ENCODE measurements around the gene SNRPA. TPM values are rescaled to one million over a fixed set of nuclear protein-coding genes. Genes with fewer than 3 reads are reported as not detected.

The SNRPA gene
- total and polyA plus RNA-seq, 2 of the 8 experiments (the other 6 are each of a cell fraction or from before 2014, with no cell fraction given), result 201 to 202 TPM

- H2BK15ac ChIP-seq (ENCODE audit: low read length), result no peak overlapping the region
- no peak overlapping the region for H2BK20ac ChIP-seq (ENCODE audit: low read length)
- no peaks in the 10 kb centered on the region for H3K9me3 ChIP-seq (ENCODE audit: insufficient read depth in 2 of 2, low read depth in 1 of 2, low read length in 1 of 2)
- WGBS, 2 experiments (ENCODE audit: extremely low coverage in 1 of 2, insufficient coverage in 1 of 2, insufficient read length in 1 of 2, insufficient replicate concordance in 2 of 2, low coverage in 1 of 2, low lambda C conversion rate in 2 of 2, missing lambda C conversion rate in 1 of 2), result 91% methylated on average over 9 of the region's 9 CpGs; no CpG with 5 or more reads in 1 of the 2 experiments
- H2BK120ac ChIP-seq (replicated peaks; ENCODE audit: low read depth, low read length), result no peak overlapping the region
- H3K36me3 ChIP-seq (ENCODE audit: control insufficient read depth in 2 of 4, insufficient read depth in 4 of 4, low read length in 3 of 4), result peaks cover 0 to 4% (median 0%) of the 10 kb centered on the region in 4 experiments; a peak in 2 of 8 replicates
- DNase-seq (ENCODE audit: low read depth in 1 of 2, low spot score in 2 of 2) (no peak), FAIRE-seq (no peak)
- no peak overlapping the region for H3K18ac ChIP-seq (ENCODE audit: extremely low read depth, low read length)
- H3K9ac ChIP-seq (replicated peaks in 1 of 4; ENCODE audit: extremely low read depth in 1 of 4, low read depth in 3 of 4, low read length in 3 of 4), result no peak overlapping the region
- no peak overlapping the region for H3K4ac ChIP-seq (replicated peaks; ENCODE audit: insufficient read length, low read depth, low read length)
- no peak overlapping the region for H2BK5ac ChIP-seq (ENCODE audit: low read depth, low read length)
- no peak overlapping the region for H2BK12ac ChIP-seq (ENCODE audit: low read depth, low read length)
- H3K27ac ChIP-seq (ENCODE audit: low read depth, low read length), result no peak overlapping the region
- CTCF ChIA-PET (ENCODE audit: partially characterized antibody), result interaction anchor here (1.0 to 1.6 kb wide), 7 partner anchors 8 to 98 kb away, joined by 3 to 6 read pairs (median 4); no protein-coding TSS in a partner anchor
- H3K23me2 ChIP-seq (ENCODE audit: low read depth, low read length), result peaks cover 10% of the 10 kb centered on the region
- H3K79me1 ChIP-seq (ENCODE audit: low read depth, low read length), result peaks cover 7% of the 10 kb centered on the region
- H3K79me2 ChIP-seq (ENCODE audit: control insufficient read depth in 1 of 2, insufficient read depth in 2 of 2, low read length in 2 of 2), result peaks cover 0 to 36% of the 10 kb centered on the region in 2 experiments; a peak in 2 of 4 replicates
- H3K56ac ChIP-seq (replicated peaks; ENCODE audit: insufficient read length, low read depth, low read length), result no peak overlapping the region
- H3K4me2 ChIP-seq (ENCODE audit: insufficient read depth in 1 of 2, low read depth in 2 of 2, low read length in 2 of 2), result no peak overlapping the region
- peaks cover 0 to 10% (median 0%) of the 10 kb centered on the region in 4 experiments; a peak in 6 of 7 replicates for H3K4me1 ChIP-seq (replicated peaks in 1 of 4; ENCODE audit: control insufficient read depth in 3 of 4, insufficient read depth in 4 of 4, low read length in 3 of 4)
- TF ChIP-seq TBP (IDR thresholded peaks at IDR 0.05; ENCODE audit: low read depth, low read length), result no peak
- TF ChIP-seq TAF1 (IDR thresholded peaks at IDR 0.05; ENCODE audit: low read depth, low read length), result no peak
- TF ChIP-seq TAF7 (optimal IDR thresholded peaks at IDR 0.05; ENCODE audit: borderline replicate concordance, low read depth, low read length), result no peak
- TF ChIP-seq MAFK (IDR thresholded peaks at IDR 0.05; ENCODE audit: low read depth, low read length), result no peak
- TF ChIP-seq SP4 (IDR thresholded peaks at IDR 0.05; ENCODE audit: low read length), result no peak
- TF ChIP-seq CHD2 (IDR thresholded peaks at IDR 0.05; ENCODE audit: low read length), result no peak
- TF ChIP-seq BCL11A (IDR thresholded peaks at IDR 0.05; ENCODE audit: low read depth in 2 of 2, low read length in 2 of 2), result no peak
- no peak for TF ChIP-seq SIX5 (IDR thresholded peaks at IDR 0.05; ENCODE audit: low read depth, low read length)
- TF ChIP-seq E2F6 (IDR thresholded peaks at IDR 0.05), result no peak
- no peak for TF ChIP-seq NANOG (IDR thresholded peaks at IDR 0.05; ENCODE audit: insufficient read depth, low read depth, low read length, poor library complexity, severe bottlenecking)
- TF ChIP-seq SAP30 (IDR thresholded peaks at IDR 0.05; ENCODE audit: insufficient read depth, insufficient replicate concordance, low read length), result no peak
- no peak overlapping the region for H4K8ac ChIP-seq (ENCODE audit: extremely low read depth, insufficient read depth, low read length)
- no peak overlapping the region for H2AFZ ChIP-seq (ENCODE audit: low read length)
- no peaks in the 10 kb centered on the region for H4K20me1 ChIP-seq (replicated peaks in 1 of 2; ENCODE audit: control insufficient read depth in 1 of 2, insufficient read depth in 2 of 2, low read length in 2 of 2)
- H3K4me3 ChIP-seq (ENCODE audit: extremely low read depth in 1 of 4, insufficient read depth in 2 of 4, low read depth in 3 of 4, low read length in 4 of 4), result no peak overlapping the region
- H4K5ac ChIP-seq (ENCODE audit: insufficient read length, low read depth, low read length), result no peak overlapping the region
- no peaks in the 10 kb centered on the region for H3K27me3 ChIP-seq (replicated peaks in 1 of 4; ENCODE audit: control insufficient read depth in 3 of 4, extremely low read depth in 1 of 4, insufficient read depth in 3 of 4, low read length in 3 of 4)
- H4K91ac ChIP-seq (replicated peaks; ENCODE audit: insufficient read length, low read length), result no peak overlapping the region
- H3K23ac ChIP-seq (ENCODE audit: insufficient read length), result no peak overlapping the region
- H3K14ac ChIP-seq (ENCODE audit: insufficient read length), result no peak overlapping the region
- no peak overlapping the region for H2AK5ac ChIP-seq (ENCODE audit: low read depth, low read length)
- POLR2A ChIA-PET (ENCODE audit: partially characterized antibody), result interaction anchor here (1.0 to 2.2 kb wide), 9 partner anchors 10 to 83 kb away, joined by 3 to 11 read pairs (median 4); partner anchors contain the start of gene ACTMAP
Measured at GRCh38 chr19:40721936-40722661, 28.9 kb upstream of the SNRPA start.

Data from H1 (cell line).